HEK293 (cell line): ENCODE data around the gene CTAGE8.
"Not testable (repeated sequence)": the region's sequence is repeated elsewhere in the genome, so short reads cannot be mapped to it uniquely, and the experiment has no call there.

Experiments
- BCL11A ChIP-seq: fragments of 450-650 bp; formaldehyde crosslinking; IDR thresholded peaks from 2 replicates; pipeline ENCODE4 v1.5.1; 2016; ENCODE audit warnings: low read depth, missing biosample characterization, missing genetic modification characterization
- CTCF ChIP-seq: fragments of 450-650 bp; formaldehyde crosslinking; IDR thresholded peaks from 2 replicates; pipeline ENCODE4 v1.5.1; 2016; ENCODE audit warnings: missing biosample characterization, missing genetic modification characterization
- ELK4 ChIP-seq: IDR thresholded peaks from 2 replicates; pipeline ENCODE4 v1.6.1; 2011; ENCODE audit warnings: mild to moderate bottlenecking, low read depth, low read length, borderline replicate concordance
- REST ChIP-seq: fragments of 450-650 bp; formaldehyde crosslinking; IDR thresholded peaks from 2 replicates; pipeline ENCODE4 v1.5.1; 2016; ENCODE audit warnings: missing biosample characterization, missing genetic modification characterization
- ZBTB21 ChIP-seq: fragments of 450-650 bp; formaldehyde crosslinking; IDR thresholded peaks from 2 replicates; pipeline ENCODE4 v1.5.1; 2017; ENCODE audit warnings: missing biosample characterization, missing genetic modification characterization
- ZFP69B ChIP-seq: fragments of 450-650 bp; formaldehyde crosslinking; IDR thresholded peaks from 2 replicates; pipeline ENCODE4 v1.5.1; 2016; ENCODE audit warnings: missing biosample characterization, missing genetic modification characterization
- ZNF391 ChIP-seq: fragments of 450-650 bp; formaldehyde crosslinking; IDR thresholded peaks from 2 replicates; pipeline ENCODE4 v1.5.1; 2016; ENCODE audit warnings: low read depth, missing biosample characterization, missing genetic modification characterization, borderline replicate concordance
- ZNF658 ChIP-seq: fragments of 450-650 bp; formaldehyde crosslinking; IDR thresholded peaks from 2 replicates; pipeline ENCODE4; 2016; ENCODE audit warnings: missing biosample characterization, missing genetic modification characterization

GRCh38 chr7:144280010-144280409 lies 10.9 kb upstream of the CTAGE8 start:
- not testable (repeated sequence) for TF ChIP-seq REST (tag by site-specific recombination); CTCF (tag by site-specific recombination); ZBTB21 (tag by site-specific recombination); ZNF391 (tag by site-specific recombination); ELK4; ZNF658 (tag by site-specific recombination); ZFP69B (tag by site-specific recombination); BCL11A
